OCI-LY1 (cell line): ENCODE results near the gene MTMR2.

Experiments
- H2AFZ ChIP-seq: fragments of 200-600 bp; sonication (generic), shearing (Covaris generic); 2 replicates; pipeline ENCODE4 v1.6.0; 2014; ENCODE audit warnings: antibody characterized with exemption, mild to moderate bottlenecking, low read length
- H3F3A ChIP-seq: fragments of 200-600 bp; sonication (generic), shearing (Covaris generic); 2 replicates; pipeline ENCODE4 v1.6.0; 2014; ENCODE audit warnings: mild to moderate bottlenecking, antibody characterized with exemption, low read length, moderate library complexity; ENCODE audit not compliant: insufficient read depth
- H3K27ac ChIP-seq: fragments of 200-600 bp; sonication (generic); 2 replicates; pipeline ENCODE4 v1.5.1; 2014; ENCODE audit warnings: low read length, mixed run types, mild to moderate bottlenecking, low read depth; ENCODE audit not compliant: poor library complexity, severe bottlenecking
- H3K27me3 ChIP-seq: fragments of 200-600 bp; sonication (generic); 2 replicates; pipeline ENCODE4 v1.6.0; 2014; ENCODE audit warnings: antibody characterized with exemption, mild to moderate bottlenecking, low read length, moderate library complexity; ENCODE audit not compliant: insufficient read depth
- H3K36me3 ChIP-seq: fragments of 200-600 bp; sonication (generic); 2 replicates; pipeline ENCODE4 v1.6.1; 2014; ENCODE audit warnings: mild to moderate bottlenecking, antibody characterized with exemption, low read length, moderate library complexity, mixed read lengths; ENCODE audit not compliant: insufficient read depth
- H3K4me1 ChIP-seq: fragments of 200-600 bp; sonication (generic); 2 replicates; pipeline ENCODE4 v1.5.1; 2014; ENCODE audit warnings: mild to moderate bottlenecking, low read length, moderate library complexity; ENCODE audit not compliant: insufficient read depth, severe bottlenecking
- H3K4me2 ChIP-seq: fragments of 200-600 bp; sonication (generic), shearing (Covaris generic); 2 replicates; pipeline ENCODE4 v1.6.1; 2014; ENCODE audit warnings: low read length
- H3K4me3 ChIP-seq: fragments of 200-600 bp; sonication (generic); 2 replicates; pipeline ENCODE4 v1.5.1; 2014; ENCODE audit warnings: low read length, low read depth, mild to moderate bottlenecking, mixed read lengths; ENCODE audit not compliant: poor library complexity, severe bottlenecking
- H3K79me2 ChIP-seq: fragments of 200-600 bp; shearing (Covaris generic); 2 replicates; pipeline ENCODE4 v1.6.1; 2016; ENCODE audit warnings: mixed run types, low read length, mixed read lengths; ENCODE audit not compliant: insufficient read depth
- H3K9ac ChIP-seq: fragments of 200-600 bp; sonication (generic), shearing (Covaris generic); 2 replicates; pipeline ENCODE4 v1.6.1; 2014; ENCODE audit warnings: mild to moderate bottlenecking, low read length, mixed read lengths
- H3K9me2 ChIP-seq: fragments of 200-600 bp; sonication (generic), shearing (Covaris generic); 2 replicates; pipeline ENCODE4 v1.6.1; 2014; ENCODE audit warnings: low read depth, mild to moderate bottlenecking, low read length, mixed read lengths
- H3K9me3 ChIP-seq: fragments of 200-600 bp; shearing (Covaris generic); 2 replicates; pipeline ENCODE4 v1.6.1; 2014; ENCODE audit warnings: low read length, mixed read lengths
- H4K20me1 ChIP-seq: fragments of 200-600 bp; sonication (generic), shearing (Covaris generic); 2 replicates; pipeline ENCODE4 v1.6.0; 2016; ENCODE audit warnings: mild to moderate bottlenecking, low read length; ENCODE audit not compliant: insufficient read depth
- EZH2 ChIP-seq: fragments of 200-600 bp; sonication (generic), shearing (Covaris generic); IDR thresholded peaks from 2 replicates; pipeline ENCODE4 v1.8.0; 2017; ENCODE audit warnings: borderline replicate concordance, mixed run types, mild to moderate bottlenecking, antibody characterized with exemption, low read length, moderate library complexity, mixed read lengths
- TF ChIP-seq, protein P1 (sequence below): fragments of 200-600 bp; sonication (generic), shearing (Covaris generic); IDR thresholded peaks from 2 replicates; pipeline ENCODE4 v1.5.1; 2017; ENCODE audit warnings: mild to moderate bottlenecking, antibody characterized with exemption, low read length, moderate library complexity, mixed read lengths

Gene MTMR2

GRCh38 chr11:95939091-95939490 lies 15.2 kb upstream of the MTMR2 start:
- H3K79me2 ChIP-seq: no peaks in the 10 kb centered on the region

GRCh38 chr11:95937358-95937757 lies 13.5 kb upstream of the MTMR2 start:
- Histone ChIP-seq H3K27ac (no peak overlapping the region), H3K9me3 (no peaks in the 10 kb centered on the region)
- TF ChIP-seq, protein P1, sequence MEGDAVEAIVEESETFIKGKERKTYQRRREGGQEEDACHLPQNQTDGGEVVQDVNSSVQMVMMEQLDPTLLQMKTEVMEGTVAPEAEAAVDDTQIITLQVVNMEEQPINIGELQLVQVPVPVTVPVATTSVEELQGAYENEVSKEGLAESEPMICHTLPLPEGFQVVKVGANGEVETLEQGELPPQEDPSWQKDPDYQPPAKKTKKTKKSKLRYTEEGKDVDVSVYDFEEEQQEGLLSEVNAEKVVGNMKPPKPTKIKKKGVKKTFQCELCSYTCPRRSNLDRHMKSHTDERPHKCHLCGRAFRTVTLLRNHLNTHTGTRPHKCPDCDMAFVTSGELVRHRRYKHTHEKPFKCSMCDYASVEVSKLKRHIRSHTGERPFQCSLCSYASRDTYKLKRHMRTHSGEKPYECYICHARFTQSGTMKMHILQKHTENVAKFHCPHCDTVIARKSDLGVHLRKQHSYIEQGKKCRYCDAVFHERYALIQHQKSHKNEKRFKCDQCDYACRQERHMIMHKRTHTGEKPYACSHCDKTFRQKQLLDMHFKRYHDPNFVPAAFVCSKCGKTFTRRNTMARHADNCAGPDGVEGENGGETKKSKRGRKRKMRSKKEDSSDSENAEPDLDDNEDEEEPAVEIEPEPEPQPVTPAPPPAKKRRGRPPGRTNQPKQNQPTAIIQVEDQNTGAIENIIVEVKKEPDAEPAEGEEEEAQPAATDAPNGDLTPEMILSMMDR: no peak
- TF ChIP-seq EZH2: no peak

More at GRCh38 chr11:95939091-95939490, 15.2 kb upstream of the MTMR2 start:
- no peaks in the 10 kb centered on the region for H4K20me1 ChIP-seq
- H3K9ac ChIP-seq: no peak overlapping the region
- no peaks in the 10 kb centered on the region for H3K9me3 ChIP-seq
- no peaks in the 10 kb centered on the region for H3F3A ChIP-seq
- H2AFZ ChIP-seq: no peak overlapping the region
- no peak overlapping the region for H3K4me2 ChIP-seq
- TF ChIP-seq, protein P1: no peak
- no peaks in the 10 kb centered on the region for H3K9me2 ChIP-seq
- no peaks in the 10 kb centered on the region for H3K36me3 ChIP-seq
- no peak overlapping the region for H3K4me3 ChIP-seq
- no peak overlapping the region for H3K27ac ChIP-seq
- H3K4me1 ChIP-seq: no peaks in the 10 kb centered on the region
- no peaks in the 10 kb centered on the region for H3K27me3 ChIP-seq

DNA sequence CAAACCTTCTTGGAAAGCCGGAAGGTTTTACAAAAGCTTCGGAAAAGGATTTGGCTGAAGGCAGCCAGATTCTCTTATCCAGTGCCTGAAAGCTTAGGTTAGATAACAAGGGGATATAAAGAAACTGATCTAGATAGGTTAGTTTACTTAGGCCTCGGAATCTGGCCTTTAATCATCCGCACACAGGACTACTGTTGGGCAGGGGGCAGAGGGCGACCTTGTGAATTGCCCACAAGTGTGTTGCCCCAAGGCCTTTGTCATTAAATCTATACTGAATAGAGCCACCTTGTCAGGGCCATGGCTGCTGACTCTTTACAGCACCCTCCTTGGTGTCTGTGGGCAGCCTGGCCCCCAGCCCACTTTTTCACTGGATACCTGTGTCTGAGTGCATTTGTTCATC lies 9.7 kb upstream of the MTMR2 start:
- no peaks in the 10 kb centered on the region for H3F3A ChIP-seq
- H3K4me1 ChIP-seq: no peaks in the 10 kb centered on the region
- no peak overlapping the region for H3K27ac ChIP-seq
- no peak overlapping the region for H3K4me2 ChIP-seq
- H4K20me1 ChIP-seq: no peaks in the 10 kb centered on the region
- no peak overlapping the region for H2AFZ ChIP-seq
- H3K79me2 ChIP-seq: no peaks in the 10 kb centered on the region
- H3K4me3 ChIP-seq: no peak overlapping the region
- H3K36me3 ChIP-seq: no peaks in the 10 kb centered on the region
- no peaks in the 10 kb centered on the region for H3K9me3 ChIP-seq
- no peaks in the 10 kb centered on the region for H3K27me3 ChIP-seq
- no peaks in the 10 kb centered on the region for H3K9me2 ChIP-seq
- TF ChIP-seq, protein P1: no peak
- no peak for TF ChIP-seq EZH2
- no peak overlapping the region for H3K9ac ChIP-seq

More at GRCh38 chr11:95937358-95937757, 13.5 kb upstream of the MTMR2 start:
- Histone ChIP-seq H3F3A (no peaks in the 10 kb centered on the region), H3K27me3 (no peaks in the 10 kb centered on the region), H3K9ac (no peak overlapping the region), H3K79me2 (no peaks in the 10 kb centered on the region), H3K4me2 (no peak overlapping the region), H3K9me2 (no peaks in the 10 kb centered on the region), H2AFZ (no peak overlapping the region), H4K20me1 (no peaks in the 10 kb centered on the region), H3K4me1 (no peaks in the 10 kb centered on the region), H3K4me3 (no peak overlapping the region), H3K36me3 (no peaks in the 10 kb centered on the region)
